GM10847 (cell line): Measurements from ENCODE around the gene PPFIBP1.

ENCODE experiments used
- POLR2A ChIP-seq: IDR thresholded peaks from 2 replicates; pipeline ENCODE4 v1.6.1; 2011; ENCODE audit not compliant: insufficient read length; ENCODE audit errors: extremely low read depth

The PPFIBP1 gene

DNA sequence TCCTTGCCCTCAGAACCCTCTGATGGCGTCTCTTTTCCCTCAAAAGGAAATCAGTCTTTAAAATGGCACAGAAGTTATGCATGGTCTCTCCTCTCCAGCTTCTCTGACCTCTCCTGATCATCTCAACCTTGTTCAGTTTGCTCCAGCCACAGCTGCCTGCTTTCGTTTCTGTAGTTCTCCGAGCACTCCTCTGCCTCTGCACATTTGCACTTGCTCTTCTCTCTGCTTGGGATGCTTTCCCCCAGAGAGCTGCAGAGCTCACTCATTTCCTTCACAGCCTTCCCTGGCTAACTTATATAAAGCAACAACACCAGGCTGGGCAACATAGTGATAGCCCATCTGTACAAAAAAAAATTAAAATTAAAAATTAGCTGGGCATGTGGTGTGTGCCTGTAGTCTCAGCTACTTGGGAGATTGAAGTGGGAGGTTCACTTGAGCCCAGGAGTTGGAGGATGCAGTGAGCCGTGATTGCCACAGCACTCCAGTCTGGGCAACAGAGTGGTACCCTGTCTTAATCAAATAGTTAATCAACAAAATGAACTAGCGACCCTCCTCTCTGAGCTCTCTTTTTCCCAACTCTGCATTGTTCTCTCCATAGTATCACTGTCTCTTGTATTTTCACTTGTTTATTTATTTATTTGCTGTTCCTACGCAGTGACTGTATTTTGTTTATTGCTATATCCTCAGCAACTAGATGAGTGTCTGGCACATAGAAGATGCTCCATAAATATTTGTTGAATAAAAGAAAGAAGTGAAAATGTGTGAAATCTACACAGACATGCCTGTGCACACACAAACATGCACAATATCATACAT lies 37.7 kb downstream of the PPFIBP1 start:
- no peak for TF ChIP-seq POLR2A

DNA sequence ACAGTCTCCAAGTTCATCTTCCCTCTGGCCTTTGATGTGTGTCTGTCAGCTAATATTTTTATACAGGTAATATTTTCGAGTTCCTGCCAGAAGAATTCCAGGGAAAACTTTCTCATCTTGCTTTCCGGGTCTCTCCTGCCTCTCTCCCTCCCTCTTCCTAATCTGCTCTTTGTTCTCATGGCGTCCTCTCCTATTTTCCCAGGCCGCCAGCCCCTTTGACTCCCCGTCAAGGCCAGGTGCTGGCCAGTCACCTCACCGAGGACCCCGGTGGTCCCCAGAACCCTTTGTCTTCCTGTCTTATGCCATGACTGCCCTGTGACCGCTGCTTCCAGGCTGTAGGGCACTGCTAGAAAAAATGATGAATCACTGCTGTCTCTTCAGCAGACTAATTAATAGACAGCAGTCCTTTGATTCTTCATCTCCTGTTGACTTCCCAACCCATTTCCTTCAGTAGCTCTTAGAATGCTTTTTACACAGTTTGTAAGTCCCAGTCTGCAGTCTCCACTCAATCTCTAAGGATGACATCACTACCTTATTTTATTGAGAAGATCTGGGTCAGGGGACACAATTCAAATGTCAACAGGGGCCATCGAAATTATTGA lies 40.7 kb downstream of the PPFIBP1 start:
- TF ChIP-seq POLR2A: no peak

DNA sequence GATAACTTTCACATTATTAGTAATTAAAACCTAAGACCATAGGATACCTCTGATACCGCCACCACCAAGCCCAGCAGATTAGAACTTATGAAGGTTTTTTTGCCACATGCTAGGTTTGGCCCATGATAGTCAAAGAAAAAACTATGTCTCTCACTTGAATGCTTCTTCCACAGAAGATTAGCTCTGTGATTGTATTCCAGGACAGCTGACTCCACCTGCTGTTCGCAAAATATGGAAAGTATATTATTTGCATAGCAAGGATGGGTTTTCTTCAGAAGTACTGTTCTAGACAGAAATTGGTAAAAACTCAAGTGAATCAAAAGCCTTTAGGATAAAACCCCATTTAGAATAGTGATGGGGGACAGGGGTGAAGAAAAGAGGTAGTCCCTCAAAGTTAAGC lies 42.2 kb downstream of the PPFIBP1 start:
- TF ChIP-seq POLR2A: no peak

DNA sequence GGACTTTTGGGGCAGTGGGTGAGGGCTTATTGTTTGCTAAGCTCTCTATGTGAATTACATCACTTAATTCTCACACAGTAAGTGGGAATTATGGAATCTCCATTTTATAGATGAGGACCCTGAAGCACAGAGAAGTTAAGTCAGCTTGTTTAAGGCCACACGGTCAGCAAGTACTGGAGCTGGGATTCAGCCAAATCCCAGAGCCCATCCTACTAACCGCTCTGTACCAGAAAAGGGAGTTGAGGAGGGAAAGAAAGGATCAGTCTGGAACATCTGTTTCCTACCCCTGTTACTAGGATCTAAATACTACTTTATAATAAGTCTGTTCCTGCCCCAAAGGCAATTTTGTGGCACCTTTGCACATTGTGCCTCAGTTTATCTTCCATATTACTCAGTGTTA lies 42.6 kb downstream of the PPFIBP1 start:
- no peak for TF ChIP-seq POLR2A

DNA sequence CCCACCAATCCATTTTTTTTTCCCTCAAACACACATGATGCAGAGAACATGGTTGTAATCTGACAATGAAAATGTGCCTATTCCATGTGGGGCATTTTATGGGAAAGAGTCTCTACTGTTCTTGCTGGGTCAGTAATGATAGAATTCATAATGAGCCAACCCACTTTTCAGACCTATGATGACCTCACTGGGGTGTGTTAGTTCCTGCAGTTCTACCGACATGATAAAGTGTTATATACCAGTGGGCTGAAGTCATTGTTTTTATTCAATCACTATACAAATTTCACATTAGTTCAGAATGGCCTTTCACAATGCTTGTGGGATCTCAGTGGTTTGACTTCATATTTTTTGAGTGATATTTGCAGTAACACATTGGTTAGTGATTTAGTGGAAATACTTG lies 47.5 kb downstream of the PPFIBP1 start:
- no peak for TF ChIP-seq POLR2A

DNA sequence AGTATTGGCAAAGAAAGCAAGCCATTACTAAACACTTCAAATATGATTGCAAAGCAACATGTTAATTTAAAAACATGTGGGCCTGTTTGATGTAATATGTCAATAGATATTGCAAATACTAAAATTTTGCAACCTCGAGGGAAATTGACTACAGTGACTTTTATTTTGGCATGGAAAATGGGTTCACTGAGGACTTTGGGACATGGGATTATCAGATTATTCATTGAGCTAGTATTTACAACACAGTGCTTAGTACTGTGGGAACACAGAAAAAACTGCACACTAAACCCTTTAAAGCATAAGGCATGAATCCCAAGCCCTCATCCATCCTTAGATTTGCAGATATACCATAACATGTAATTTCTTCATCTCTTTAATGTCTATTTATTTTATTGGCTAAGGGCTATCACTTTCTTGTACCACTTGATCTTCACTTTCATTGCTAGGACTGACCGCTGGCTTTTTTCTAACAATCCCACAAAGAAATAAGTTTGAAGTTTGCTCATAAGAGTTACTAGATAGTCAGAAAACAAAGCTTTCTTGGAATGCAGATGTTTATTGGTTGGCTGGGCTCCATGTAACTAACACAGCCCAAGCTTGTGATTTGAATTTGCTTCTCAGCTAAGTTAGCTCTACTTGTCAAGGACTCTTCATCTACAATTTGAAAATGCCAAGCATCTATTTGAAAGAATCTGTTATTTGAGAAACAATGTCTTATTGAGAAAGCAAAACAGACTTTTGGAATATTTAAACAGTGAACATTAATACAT lies 48.7 kb downstream of the PPFIBP1 start:
- TF ChIP-seq POLR2A: no peak

DNA sequence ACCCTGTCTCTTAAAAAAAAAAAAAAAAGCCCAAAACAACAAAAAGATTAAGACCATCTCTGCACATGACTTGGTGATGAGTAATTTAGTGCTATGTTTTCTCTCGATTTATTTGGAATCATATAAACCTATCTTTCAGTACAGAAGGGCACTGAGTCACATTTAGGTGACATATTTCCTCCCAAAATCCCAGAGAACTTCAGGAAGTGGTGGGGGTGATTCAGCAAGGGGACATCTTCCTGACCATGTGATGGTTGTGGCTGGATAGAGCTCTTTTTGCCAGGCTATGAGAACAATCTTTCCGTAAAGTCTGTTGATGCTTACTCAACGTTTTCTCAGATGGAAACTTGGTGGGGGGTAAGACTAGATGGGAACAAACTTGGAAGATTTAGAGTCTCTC lies 50.0 kb downstream of the PPFIBP1 start:
- TF ChIP-seq POLR2A: no peak

DNA sequence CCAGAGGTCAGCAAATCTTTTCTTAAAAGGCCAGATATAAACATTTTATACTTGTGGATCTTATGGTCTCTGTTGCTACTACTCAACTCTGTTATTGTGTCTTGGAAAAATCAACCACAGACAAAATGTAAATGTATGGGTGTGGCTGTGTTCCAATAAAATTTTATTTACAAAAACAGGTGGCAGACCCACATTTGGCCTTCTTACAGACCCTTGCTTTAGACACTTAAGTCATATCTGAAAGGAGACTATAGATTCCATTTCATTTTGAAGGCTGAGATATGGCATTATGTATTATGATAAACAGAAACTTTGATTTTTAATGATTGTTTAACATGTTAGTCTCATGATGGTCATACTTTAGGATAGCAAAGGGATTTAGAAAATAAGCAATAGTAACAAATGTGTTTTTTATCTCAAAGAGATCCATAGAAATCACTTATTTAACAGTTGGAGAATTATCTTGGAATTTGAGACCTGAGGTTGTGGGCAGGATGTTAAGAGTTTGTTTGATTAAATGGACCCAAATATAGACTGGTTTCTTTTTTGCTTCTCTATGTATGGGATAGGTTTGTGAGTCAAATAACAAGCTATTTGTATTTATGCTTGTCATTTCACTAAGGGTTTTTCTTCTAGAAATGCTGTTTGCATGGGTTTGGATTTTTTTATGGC lies 51.2 kb downstream of the PPFIBP1 start:
- no peak for TF ChIP-seq POLR2A

DNA sequence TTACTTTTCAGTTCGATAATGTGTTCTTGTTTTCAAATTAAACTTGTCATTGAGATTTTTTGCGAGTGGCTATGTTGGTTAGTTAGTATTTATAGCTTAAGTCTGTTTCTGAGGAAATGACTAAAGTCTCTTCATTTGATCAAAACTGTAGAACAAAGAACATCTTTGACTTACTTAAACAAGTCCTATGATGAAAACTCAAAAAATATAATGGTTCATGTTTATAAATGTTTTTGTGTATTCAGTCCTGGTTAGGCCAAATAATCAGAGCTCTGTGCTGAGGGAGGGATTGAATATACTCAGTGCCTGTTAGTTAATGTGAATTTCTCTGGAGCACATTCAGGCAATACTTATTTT lies 51.7 kb downstream of the PPFIBP1 start:
- no peak for TF ChIP-seq POLR2A

DNA sequence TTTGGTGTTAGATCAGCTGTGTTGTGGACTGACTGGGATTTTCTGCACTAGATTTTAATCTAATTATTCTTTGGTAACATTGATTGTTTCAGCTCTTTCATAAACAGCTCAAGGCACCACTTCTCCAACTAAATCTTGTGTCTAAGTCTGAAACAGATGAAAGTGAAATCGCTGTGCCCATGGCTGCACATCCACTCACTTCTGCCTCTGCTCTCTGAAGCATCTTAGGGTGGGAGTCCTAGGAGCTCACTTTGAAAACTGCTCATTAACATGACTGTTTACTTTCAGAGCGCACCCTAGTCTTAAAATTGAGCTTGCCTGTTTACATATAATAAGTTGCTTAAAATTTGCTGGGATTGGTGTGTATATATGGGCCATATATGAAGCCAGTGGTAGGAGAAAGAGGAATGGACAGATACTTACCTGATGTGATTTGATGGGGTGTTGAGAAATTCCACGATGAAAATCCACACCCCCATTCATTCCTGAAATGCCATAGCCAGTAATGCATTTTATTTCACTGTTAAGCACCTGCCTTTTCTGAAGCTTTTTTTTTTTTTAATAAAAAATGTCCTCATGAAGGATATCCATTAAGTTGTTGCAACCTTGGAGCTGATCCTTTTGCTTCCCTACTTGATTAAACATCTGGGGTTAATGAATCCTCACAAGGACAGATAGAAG lies 52.8 kb downstream of the PPFIBP1 start:
- TF ChIP-seq POLR2A: no peak

DNA sequence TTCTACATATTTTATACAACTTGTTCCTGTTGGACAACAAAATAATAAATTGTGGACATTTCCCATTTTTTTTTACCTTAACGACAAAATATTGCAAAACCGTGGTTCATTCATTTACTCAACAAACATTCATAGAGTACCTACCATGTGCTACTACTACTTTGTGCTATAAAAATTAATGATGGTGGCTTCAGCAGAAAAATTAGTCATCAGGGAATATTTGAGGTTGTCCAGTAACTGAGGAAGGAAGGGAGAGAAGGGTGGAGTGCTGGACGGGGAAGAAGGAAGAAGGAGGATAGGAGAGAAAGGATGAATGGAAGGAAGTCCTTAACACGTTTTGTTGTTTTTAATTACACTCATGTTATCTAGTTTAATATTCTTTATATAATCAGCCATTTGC lies 53.7 kb downstream of the PPFIBP1 start:
- TF ChIP-seq POLR2A: no peak

DNA sequence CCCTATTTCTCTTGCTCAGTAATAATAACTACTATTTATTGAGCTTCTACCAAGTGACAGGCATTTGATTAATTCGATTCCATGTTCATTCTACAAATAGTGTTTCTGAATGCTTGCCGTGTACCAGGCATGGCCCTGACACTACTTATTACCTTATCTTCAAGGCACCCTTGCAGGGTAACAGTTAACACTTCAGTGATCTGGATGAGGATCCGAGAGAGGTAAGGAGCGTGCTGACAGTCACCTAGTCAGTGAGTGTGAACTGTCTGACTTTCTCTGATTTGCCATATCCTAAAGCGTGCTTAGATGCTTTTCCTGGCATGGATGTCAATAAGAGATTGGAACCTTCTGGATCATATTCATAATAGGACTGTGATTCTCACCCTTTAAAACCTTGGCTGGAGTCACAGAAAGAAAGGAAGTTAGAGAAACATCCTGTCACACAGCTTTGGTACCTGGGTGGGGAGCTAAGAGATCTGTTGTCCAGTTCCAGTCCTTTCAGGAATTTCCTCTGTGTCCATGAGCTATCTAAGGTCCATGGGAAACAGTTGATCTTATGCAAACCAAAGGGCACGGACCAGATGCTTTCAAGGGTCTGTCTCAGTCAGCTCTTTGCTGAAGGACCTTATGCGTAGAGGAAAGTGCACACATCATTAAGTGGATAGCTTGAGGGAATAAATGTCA lies 54.8 kb downstream of the PPFIBP1 start:
- no peak for TF ChIP-seq POLR2A

DNA sequence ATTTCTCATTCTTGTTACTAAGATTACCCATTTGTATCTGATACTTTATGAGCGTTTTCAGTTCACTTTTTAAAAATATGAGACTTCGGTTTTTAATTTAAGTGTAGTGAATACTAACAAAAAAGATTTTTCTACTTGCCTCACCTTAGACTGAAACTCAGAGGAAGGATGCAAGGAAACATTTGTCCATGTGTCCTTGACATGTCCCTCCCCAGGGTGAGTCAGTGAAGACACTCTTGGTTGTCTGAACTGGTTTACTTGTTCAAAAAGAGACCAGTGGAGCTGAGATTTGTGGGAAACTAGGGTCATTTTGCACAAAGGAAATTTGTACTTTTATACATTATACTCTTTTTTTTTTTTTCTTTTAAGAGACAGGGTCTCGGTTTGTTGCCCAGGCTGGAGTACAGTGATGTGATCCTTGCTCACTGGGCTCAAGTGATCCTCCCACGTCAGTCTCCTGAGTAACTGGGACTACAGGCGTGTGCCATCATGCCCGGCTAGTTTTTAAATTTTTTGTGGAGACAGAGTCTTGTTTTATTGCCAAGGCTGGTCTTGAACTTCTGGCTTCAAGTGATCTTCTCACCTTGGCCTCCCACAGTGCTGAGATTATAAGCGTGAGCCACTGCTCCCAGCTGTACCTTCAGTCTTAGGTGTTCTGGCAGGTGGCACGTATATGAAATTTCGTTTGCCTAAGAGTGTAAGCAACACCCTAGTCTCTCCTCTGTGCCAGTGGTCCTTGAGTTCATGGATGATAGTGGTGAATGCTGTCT lies 56.7 kb downstream of the PPFIBP1 start:
- no peak for TF ChIP-seq POLR2A
